ENCODE measurements around the gene SFTA2. TPM values are rescaled to one million over a fixed set of nuclear protein-coding genes. Genes with fewer than 3 reads are reported as not detected.

The SFTA2 gene
- total and polyA plus RNA-seq, 9 of the 15 experiments (the other 6 are each of a cell fraction or from before 2014, with no cell fraction given) = not detected

- no peak for TF ChIP-seq ZFP91 (CRISPR knock-in tag; IDR thresholded peaks at IDR 0.05)
- TF ChIP-seq BCL6 (CRISPR knock-in tag; IDR thresholded peaks at IDR 0.05) = no peak
- peak; percentile 42; the same call in 1 of the 2 replicates for TF ChIP-seq GATA2 (CRISPR knock-in tag; IDR thresholded peaks at IDR 0.05)
- no peak for TF ChIP-seq HINFP (tag; conservative IDR thresholded peaks at IDR 0.05; ENCODE audit: low read depth)
- no peak for TF ChIP-seq TCFL5 (CRISPR knock-in tag; conservative IDR thresholded peaks at IDR 0.05)
- no peak for TF ChIP-seq ZBTB33 (CRISPR knock-in tag; IDR thresholded peaks at IDR 0.05)
- TF ChIP-seq FOXM1 (IDR thresholded peaks at IDR 0.05; ENCODE audit: low read depth) = no peak
- no peak for TF ChIP-seq FOXM1 (CRISPR knock-in tag; IDR thresholded peaks at IDR 0.05; ENCODE audit: low read depth)
- no peak for TF ChIP-seq HNRNPL (IDR thresholded peaks at IDR 0.05; ENCODE audit: low read depth, low read length)
- TF ChIP-seq IRF1 (CRISPR knock-in tag; IDR thresholded peaks at IDR 0.05; ENCODE audit: borderline replicate concordance) = no peak
- TF ChIP-seq PTRF (tag; IDR thresholded peaks at IDR 0.05) = no peak
- TF ChIP-seq GTF3C2 (IDR thresholded peaks at IDR 0.05; ENCODE audit: borderline replicate concordance, extremely low read depth, insufficient read length) = no peak
- no peak for TF ChIP-seq ZNF551 (CRISPR knock-in tag; IDR thresholded peaks at IDR 0.05)
- TF ChIP-seq THRB (CRISPR knock-in tag; conservative IDR thresholded peaks at IDR 0.05) = no peak
- TF ChIP-seq ZNF253 (CRISPR knock-in tag; conservative IDR thresholded peaks at IDR 0.05) = no peak
- no peak for TF ChIP-seq ZNF175 (CRISPR knock-in tag; IDR thresholded peaks at IDR 0.05; ENCODE audit: low read depth)
- no peak for TF ChIP-seq ZNF766 (CRISPR knock-in tag; conservative IDR thresholded peaks at IDR 0.05)
Observed at GRCh38 chr6:30955367-30956042, 23.5 kb upstream of the SFTA2 start (continued).

Measured in K562 (cell line).